OCI-LY1 (cell line): Measurements from ENCODE around the gene ZDHHC1.

Experiments used
- H2AFZ ChIP-seq: fragments of 200-600 bp; sonication (generic), shearing (Covaris generic); 2 replicates; pipeline ENCODE4 v1.6.0; 2014; ENCODE audit warnings: antibody characterized with exemption, mild to moderate bottlenecking, low read length
- H3F3A ChIP-seq: fragments of 200-600 bp; sonication (generic), shearing (Covaris generic); 2 replicates; pipeline ENCODE4 v1.6.0; 2014; ENCODE audit warnings: mild to moderate bottlenecking, antibody characterized with exemption, low read length, moderate library complexity; ENCODE audit not compliant: insufficient read depth
- H3K27ac ChIP-seq: fragments of 200-600 bp; sonication (generic); 2 replicates; pipeline ENCODE4 v1.5.1; 2014; ENCODE audit warnings: low read length, mixed run types, mild to moderate bottlenecking, low read depth; ENCODE audit not compliant: poor library complexity, severe bottlenecking
- H3K27me3 ChIP-seq: fragments of 200-600 bp; sonication (generic); 2 replicates; pipeline ENCODE4 v1.6.0; 2014; ENCODE audit warnings: antibody characterized with exemption, mild to moderate bottlenecking, low read length, moderate library complexity; ENCODE audit not compliant: insufficient read depth
- H3K36me3 ChIP-seq: fragments of 200-600 bp; sonication (generic); 2 replicates; pipeline ENCODE4 v1.6.1; 2014; ENCODE audit warnings: mild to moderate bottlenecking, antibody characterized with exemption, low read length, moderate library complexity, mixed read lengths; ENCODE audit not compliant: insufficient read depth
- H3K4me1 ChIP-seq: fragments of 200-600 bp; sonication (generic); 2 replicates; pipeline ENCODE4 v1.5.1; 2014; ENCODE audit warnings: mild to moderate bottlenecking, low read length, moderate library complexity; ENCODE audit not compliant: insufficient read depth, severe bottlenecking
- H3K4me2 ChIP-seq: fragments of 200-600 bp; sonication (generic), shearing (Covaris generic); 2 replicates; pipeline ENCODE4 v1.6.1; 2014; ENCODE audit warnings: low read length
- H3K4me3 ChIP-seq: fragments of 200-600 bp; sonication (generic); 2 replicates; pipeline ENCODE4 v1.5.1; 2014; ENCODE audit warnings: low read length, low read depth, mild to moderate bottlenecking, mixed read lengths; ENCODE audit not compliant: poor library complexity, severe bottlenecking
- H3K79me2 ChIP-seq: fragments of 200-600 bp; shearing (Covaris generic); 2 replicates; pipeline ENCODE4 v1.6.1; 2016; ENCODE audit warnings: mixed run types, low read length, mixed read lengths; ENCODE audit not compliant: insufficient read depth
- H3K9ac ChIP-seq: fragments of 200-600 bp; sonication (generic), shearing (Covaris generic); 2 replicates; pipeline ENCODE4 v1.6.1; 2014; ENCODE audit warnings: mild to moderate bottlenecking, low read length, mixed read lengths
- H3K9me2 ChIP-seq: fragments of 200-600 bp; sonication (generic), shearing (Covaris generic); 2 replicates; pipeline ENCODE4 v1.6.1; 2014; ENCODE audit warnings: low read depth, mild to moderate bottlenecking, low read length, mixed read lengths
- H3K9me3 ChIP-seq: fragments of 200-600 bp; shearing (Covaris generic); 2 replicates; pipeline ENCODE4 v1.6.1; 2014; ENCODE audit warnings: low read length, mixed read lengths
- H4K20me1 ChIP-seq: fragments of 200-600 bp; sonication (generic), shearing (Covaris generic); 2 replicates; pipeline ENCODE4 v1.6.0; 2016; ENCODE audit warnings: mild to moderate bottlenecking, low read length; ENCODE audit not compliant: insufficient read depth
- EZH2 ChIP-seq: fragments of 200-600 bp; sonication (generic), shearing (Covaris generic); IDR thresholded peaks from 2 replicates; pipeline ENCODE4 v1.8.0; 2017; ENCODE audit warnings: borderline replicate concordance, mixed run types, mild to moderate bottlenecking, antibody characterized with exemption, low read length, moderate library complexity, mixed read lengths
- TF ChIP-seq, protein P1 (sequence below): fragments of 200-600 bp; sonication (generic), shearing (Covaris generic); IDR thresholded peaks from 2 replicates; pipeline ENCODE4 v1.5.1; 2017; ENCODE audit warnings: mild to moderate bottlenecking, antibody characterized with exemption, low read length, moderate library complexity, mixed read lengths

ZDHHC1 gene

DNA sequence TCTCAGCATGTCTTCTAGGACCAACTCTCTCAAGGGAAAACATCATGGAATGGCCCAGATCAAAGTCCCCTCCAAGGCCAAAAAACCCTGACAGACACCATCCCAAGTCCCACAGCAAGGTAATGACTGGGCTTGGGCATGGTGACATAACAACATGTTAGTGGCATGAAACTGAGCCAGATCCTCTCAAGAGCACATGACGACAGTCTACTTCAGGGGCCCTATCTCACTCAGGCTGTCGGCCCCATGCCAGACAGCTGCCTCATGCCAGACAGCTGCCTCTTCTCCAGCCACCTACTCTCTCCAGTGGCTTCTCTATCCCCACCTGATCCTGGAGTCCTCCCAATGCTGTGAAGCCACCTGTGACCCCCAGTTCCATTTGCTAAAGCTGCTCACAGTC, 33.1 kb upstream of the ZDHHC1 start:
- H3K9ac ChIP-seq: no peak overlapping the region

DNA sequence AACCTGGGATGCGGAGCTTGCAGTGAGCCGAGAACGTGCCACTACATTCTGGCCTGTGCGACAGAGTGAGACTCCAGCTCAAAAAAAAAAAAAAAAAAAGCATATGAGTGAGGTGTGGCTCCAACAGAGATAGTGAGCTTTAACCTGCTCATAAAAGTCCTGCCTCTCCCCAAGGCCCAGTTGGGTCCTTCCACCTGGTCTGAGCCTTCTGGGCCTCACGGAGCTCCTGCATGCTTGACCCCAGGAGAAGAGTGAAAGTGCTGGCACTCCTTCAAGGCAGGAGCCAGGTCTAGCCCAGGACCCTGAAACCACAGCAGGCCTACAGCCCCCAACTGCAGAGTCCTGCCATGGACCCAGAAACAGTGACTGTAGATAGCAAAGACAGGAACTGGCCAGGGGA, 32.3 kb upstream of the ZDHHC1 start:
- Histone ChIP-seq H3K4me1 (no peaks in the 10 kb centered on the region), H3K9ac (no peak overlapping the region), H2AFZ (no peak overlapping the region), H3F3A (no peaks in the 10 kb centered on the region), H3K27ac (no peak overlapping the region), H3K9me3 (no peaks in the 10 kb centered on the region), H4K20me1 (no peaks in the 10 kb centered on the region), H3K4me3 (no peak overlapping the region), H3K36me3 (peaks cover 25% of the 10 kb centered on the region; the same call in 1 of the 2 replicates), H3K9me2 (no peaks in the 10 kb centered on the region), H3K79me2 (no peaks in the 10 kb centered on the region), H3K27me3 (no peaks in the 10 kb centered on the region), H3K4me2 (no peak overlapping the region)
- TF ChIP-seq EZH2: no peak

More for the DNA sequence above, 33.1 kb upstream of the ZDHHC1 start:
- Histone ChIP-seq H3K9me2 (no peaks in the 10 kb centered on the region), H3K27me3 (no peaks in the 10 kb centered on the region), H3K79me2 (no peaks in the 10 kb centered on the region), H3K36me3 (peaks cover 19% of the 10 kb centered on the region; the same call in 1 of the 2 replicates), H4K20me1 (no peaks in the 10 kb centered on the region), H3K4me3 (no peak overlapping the region), H2AFZ (no peak overlapping the region), H3K4me1 (no peaks in the 10 kb centered on the region), H3F3A (no peaks in the 10 kb centered on the region), H3K4me2 (no peak overlapping the region), H3K27ac (no peak overlapping the region), H3K9me3 (no peaks in the 10 kb centered on the region)
- TF ChIP-seq, protein P1, sequence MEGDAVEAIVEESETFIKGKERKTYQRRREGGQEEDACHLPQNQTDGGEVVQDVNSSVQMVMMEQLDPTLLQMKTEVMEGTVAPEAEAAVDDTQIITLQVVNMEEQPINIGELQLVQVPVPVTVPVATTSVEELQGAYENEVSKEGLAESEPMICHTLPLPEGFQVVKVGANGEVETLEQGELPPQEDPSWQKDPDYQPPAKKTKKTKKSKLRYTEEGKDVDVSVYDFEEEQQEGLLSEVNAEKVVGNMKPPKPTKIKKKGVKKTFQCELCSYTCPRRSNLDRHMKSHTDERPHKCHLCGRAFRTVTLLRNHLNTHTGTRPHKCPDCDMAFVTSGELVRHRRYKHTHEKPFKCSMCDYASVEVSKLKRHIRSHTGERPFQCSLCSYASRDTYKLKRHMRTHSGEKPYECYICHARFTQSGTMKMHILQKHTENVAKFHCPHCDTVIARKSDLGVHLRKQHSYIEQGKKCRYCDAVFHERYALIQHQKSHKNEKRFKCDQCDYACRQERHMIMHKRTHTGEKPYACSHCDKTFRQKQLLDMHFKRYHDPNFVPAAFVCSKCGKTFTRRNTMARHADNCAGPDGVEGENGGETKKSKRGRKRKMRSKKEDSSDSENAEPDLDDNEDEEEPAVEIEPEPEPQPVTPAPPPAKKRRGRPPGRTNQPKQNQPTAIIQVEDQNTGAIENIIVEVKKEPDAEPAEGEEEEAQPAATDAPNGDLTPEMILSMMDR: no peak
- no peak for TF ChIP-seq EZH2

DNA sequence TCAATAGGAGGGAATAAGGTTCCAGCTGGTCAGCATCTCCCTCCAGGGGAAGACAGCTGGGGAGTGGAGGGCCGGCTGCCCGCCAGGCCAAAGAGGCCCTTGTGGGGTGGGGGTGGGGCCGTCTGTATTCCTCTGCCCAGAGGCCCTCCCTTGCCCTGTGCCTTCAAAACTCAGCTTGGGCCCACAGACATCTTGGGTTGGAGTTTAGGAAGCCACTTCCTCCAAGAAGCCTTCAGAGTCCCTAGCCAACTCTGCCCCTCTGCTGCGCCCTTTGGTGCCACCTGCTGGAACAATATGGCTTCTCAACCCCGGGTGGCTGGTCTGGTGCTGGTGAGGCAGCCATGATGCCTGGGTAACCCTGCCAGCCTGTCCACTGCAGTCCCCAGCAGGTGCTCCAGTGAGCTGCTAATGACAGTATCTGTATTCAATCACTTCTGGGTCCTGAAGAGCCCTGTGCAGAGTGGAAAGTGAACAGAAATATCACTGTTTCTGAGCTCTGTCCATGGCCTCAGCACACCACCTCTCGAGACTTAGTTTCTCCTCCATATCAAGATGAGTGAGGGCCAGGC, 31.3 kb upstream of the ZDHHC1 start:
- H3K79me2 ChIP-seq: no peaks in the 10 kb centered on the region
- no peak overlapping the region for H3K9ac ChIP-seq
- TF ChIP-seq, protein P1: peak; percentile 65
- TF ChIP-seq EZH2: no peak
- H3K4me3 ChIP-seq: no peak overlapping the region
- H3K27ac ChIP-seq: no peak overlapping the region
- H3F3A ChIP-seq: no peaks in the 10 kb centered on the region
- H3K4me1 ChIP-seq: no peaks in the 10 kb centered on the region
- peaks cover 33% of the 10 kb centered on the region; the same call in 1 of the 2 replicates for H3K36me3 ChIP-seq
- H4K20me1 ChIP-seq: no peaks in the 10 kb centered on the region
- no peaks in the 10 kb centered on the region for H3K27me3 ChIP-seq
- H2AFZ ChIP-seq: no peak overlapping the region
- H3K9me2 ChIP-seq: no peaks in the 10 kb centered on the region
- H3K4me2 ChIP-seq: no peak overlapping the region
- H3K9me3 ChIP-seq: no peaks in the 10 kb centered on the region

DNA sequence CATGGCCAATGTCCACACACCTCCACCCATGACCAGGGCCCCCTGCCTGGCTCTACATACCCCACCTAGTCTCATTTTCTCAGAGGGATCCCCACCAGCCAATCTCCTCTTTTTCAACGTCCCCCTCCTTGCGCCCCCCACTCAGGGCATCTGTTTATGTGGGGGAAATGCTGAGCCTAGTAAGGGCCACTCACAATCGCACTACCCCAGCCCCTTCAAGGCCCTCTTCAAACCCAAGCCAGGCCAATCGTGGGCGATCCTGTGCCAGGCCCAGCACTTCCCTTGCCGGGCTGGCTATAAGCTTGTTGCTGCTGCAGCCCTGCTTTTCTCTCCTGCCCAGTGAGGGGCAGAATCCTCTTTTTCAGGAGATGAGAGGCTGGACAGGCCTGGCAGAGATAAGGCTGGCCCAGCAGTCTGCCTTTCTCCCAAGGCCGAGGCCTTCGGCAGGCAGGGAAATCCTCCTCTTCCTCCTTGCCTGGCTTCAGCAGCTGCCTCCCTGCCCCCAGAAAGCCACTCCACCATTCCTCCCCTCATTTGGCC, 30.8 kb upstream of the ZDHHC1 start:
- peaks cover 32% of the 10 kb centered on the region; the same call in 1 of the 2 replicates for H3K36me3 ChIP-seq
- TF ChIP-seq, protein P1: no peak
- no peak for TF ChIP-seq EZH2
- no peaks in the 10 kb centered on the region for H3K9me2 ChIP-seq
- no peak overlapping the region for H3K4me2 ChIP-seq
- no peaks in the 10 kb centered on the region for H4K20me1 ChIP-seq
- no peaks in the 10 kb centered on the region for H3K27me3 ChIP-seq
- no peak overlapping the region for H3K27ac ChIP-seq
- H3K4me3 ChIP-seq: no peak overlapping the region
- no peak overlapping the region for H3K9ac ChIP-seq
- H3K79me2 ChIP-seq: no peaks in the 10 kb centered on the region
- H2AFZ ChIP-seq: no peak overlapping the region
- no peaks in the 10 kb centered on the region for H3K4me1 ChIP-seq
- no peaks in the 10 kb centered on the region for H3F3A ChIP-seq
- H3K9me3 ChIP-seq: no peaks in the 10 kb centered on the region
